ENCODE measurements around the gene ATP2B1. TPM values are rescaled to one million over a fixed set of nuclear protein-coding genes. Genes with fewer than 3 reads are reported as not detected.
"Not testable (repeated sequence)": the region's sequence is repeated elsewhere in the genome, so short reads cannot be mapped to it uniquely, and the experiment has no call there.

Gene ATP2B1
- total RNA-seq, 1 donor from 2014 or later, result 19.5 TPM

DNA sequence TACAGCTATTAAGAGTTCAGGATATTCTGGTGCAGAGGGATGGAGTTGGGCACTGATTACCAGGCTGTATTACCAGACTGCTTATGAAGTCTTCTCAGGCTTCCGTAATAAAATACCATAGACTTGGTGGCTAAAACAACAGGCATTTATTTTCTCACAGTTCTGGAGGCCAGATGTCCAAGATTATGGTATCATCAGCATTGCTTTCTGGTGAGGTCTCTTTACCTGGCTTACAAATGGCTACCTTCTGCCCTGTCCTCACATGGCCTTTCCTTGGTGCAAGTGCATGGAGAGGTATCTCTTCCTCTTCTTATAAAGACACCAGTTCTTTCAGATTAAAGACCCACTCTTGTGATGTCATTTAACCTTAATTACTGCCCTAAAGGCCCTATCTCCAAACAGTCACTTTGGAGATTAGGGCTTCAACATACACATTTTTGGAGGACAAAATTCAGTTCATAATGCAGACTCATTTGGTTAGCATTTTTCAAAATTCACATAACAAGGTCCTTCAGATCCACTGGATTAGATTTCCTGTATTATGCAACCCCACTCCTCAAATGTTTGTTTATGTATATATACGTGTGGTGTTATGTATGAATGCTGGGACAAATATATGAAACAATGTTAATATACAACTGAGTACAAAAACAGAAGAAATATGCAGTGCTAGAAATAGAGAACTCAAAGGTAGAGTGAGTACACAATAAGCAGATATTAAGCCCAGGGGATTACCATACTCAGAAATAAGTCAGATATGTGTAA lies 9.3 kb upstream of the ATP2B1 start:
- intact Hi-C loops (cut with micrococcal nuclease), result no loop called here

DNA sequence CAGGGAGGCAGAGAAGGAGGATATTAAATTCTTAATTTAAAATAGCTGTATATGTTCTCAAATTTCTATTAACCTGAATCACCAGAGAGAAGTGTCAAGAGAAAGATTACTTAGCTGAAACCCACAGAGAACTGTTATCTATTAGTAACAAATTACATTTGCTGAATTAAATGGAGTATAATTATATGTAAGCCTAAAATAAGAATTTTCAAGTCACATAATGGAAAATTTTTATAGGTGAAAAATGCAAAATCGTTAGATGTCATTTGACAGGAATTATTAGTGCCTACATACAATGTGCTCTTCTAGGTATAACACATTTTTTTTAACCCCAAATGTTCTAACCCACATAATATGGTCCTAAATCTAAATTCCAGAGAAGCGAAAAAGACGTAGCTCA lies 4.1 kb upstream of the ATP2B1 start:
- intact Hi-C loops (cut with micrococcal nuclease), result no loop called here

- intact Hi-C loops (cut with micrococcal nuclease), result loop anchor here (1.0 to 2.0 kb wide), 2 partner anchors 169 to 384 kb away; no protein-coding TSS in a partner anchor
Measured at GRCh38 chr12:89710873-89711750, 2.5 kb upstream of the ATP2B1 start.

DNA sequence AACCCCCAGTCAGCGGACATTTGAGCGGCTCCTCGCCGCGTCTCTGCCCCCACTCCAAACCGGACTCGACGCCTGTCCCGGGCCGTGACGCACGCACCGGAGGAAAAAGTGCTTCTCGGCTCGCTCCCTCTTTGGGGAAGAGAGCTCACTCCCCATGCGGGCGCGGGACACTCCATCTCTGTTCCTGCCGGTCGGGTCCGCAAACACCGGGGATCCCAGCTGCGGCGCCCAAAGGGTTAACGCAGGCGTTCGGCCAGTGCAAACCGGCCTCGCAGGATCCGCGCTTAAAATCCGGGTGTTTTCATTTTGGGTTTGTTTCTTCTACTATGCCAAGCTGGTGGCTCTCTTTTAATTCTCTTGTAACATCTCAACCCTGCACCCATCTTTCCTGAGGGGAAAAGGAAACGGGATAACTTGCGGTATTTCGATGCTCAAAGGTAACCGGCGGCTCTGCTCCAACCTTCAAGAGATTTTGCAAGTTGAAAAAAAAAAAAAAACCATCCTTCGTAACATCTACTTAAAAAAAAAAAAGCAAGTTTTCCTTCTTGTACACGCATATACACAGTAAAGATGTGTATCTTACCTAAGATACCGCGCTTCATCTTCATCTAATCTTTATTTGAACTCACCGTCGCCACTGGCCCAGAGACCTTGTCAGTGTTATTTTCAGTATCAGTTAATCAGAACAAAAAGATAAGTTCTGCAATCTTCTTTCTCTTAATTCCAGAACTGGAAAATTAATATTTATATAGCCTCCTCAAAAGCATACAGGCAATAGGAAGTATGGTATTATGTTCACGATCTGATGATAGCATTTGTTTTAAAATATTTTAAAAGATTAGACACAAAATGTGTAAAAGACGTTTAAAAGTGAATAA lies 1.6 kb upstream of the ATP2B1 start:
- intact Hi-C loops (cut with micrococcal nuclease), result loop anchor here (1.0 to 5.0 kb wide), 13 partner anchors 46 to 693 kb away; partner anchors contain the start of gene POC1B

DNA sequence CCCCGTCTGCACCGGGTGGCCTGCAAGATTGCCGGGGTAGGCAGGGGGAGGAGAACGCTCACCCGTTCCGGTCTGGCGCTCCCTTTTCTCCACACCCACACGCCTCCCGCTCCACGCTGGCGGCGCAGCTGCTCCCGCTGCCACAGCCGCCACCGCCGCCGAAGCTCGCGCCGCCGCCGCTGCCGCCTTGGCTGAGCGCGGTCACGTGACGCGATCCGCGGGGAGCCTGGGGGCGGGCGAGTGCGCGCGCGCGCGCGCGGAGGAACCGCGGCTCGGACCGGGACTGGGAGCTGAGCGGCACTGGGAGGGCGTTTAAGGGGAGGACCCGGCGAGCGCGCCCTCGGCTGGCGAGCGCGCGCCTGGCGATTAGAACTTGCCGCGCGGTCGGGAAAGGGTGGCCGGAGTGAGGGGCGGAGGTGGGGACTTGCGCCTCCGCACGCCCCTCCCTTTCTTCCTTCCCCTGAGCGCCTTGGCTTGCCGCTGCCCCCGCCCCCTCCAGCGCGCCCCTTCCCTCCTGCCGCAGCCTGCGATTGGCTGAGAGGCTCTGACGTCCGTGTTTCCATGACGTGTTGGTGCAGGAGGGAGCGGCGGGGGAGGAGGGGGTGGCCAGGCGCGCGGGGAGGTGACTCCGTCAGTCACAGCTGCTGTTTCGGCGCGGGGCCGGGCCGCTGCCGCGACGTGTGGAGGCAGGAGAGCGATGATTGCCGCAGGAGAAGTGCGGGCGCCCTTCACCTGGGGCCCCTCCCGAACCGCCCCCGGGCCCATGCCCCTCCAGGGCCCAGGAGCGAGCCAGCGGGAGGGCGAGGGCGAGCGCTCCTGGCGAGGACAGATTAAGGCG lies 738 bp upstream of the ATP2B1 start:
- intact Hi-C loops (cut with micrococcal nuclease), result loop anchor here (1.0 to 5.0 kb wide), 11 partner anchors 47 to 692 kb away; partner anchors contain the start of gene POC1B

GRCh38 chr12:89707703-89708564 lies 704 bp downstream of the ATP2B1 start:
- intact Hi-C loops (cut with micrococcal nuclease), result loop anchor here (1.0 to 5.0 kb wide), 8 partner anchors 165 to 1673 kb away; partner anchors contain the start of genes CEP290 and TMTC3

GRCh38 chr12:89706986-89707702 lies 1.5 kb downstream of the ATP2B1 start:
- intact Hi-C loops (cut with micrococcal nuclease), result loop anchor here (2.0 to 5.0 kb wide), 5 partner anchors 164 to 1672 kb away; a partner anchor contains a TSS

DNA sequence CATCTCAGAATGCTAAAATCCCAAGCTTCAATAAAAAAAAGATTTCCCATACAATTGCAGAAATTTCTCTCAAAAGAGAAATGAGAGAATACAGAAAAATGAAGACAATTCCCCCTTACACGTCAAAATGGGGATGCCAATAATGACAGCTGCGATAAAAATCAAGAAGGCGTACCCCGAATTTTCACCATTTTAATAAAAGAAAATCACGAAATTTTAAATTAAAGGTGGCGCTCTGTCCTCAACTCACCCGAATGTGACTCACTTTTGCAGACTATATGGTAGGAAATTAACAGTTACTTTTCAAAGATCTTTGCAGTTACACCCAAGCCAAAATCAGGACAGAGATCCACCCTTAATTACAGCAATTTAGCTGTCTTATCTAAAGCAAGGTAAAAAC lies 2.1 kb downstream of the ATP2B1 start:
- intact Hi-C loops (cut with micrococcal nuclease), result loop anchor here (2.0 to 5.0 kb wide), 5 partner anchors 164 to 1672 kb away; a partner anchor contains a TSS

- intact Hi-C loops (cut with micrococcal nuclease), result no loop called here
Measured at GRCh38 chr12:89704457-89704856, 4.2 kb downstream of the ATP2B1 start.

DNA sequence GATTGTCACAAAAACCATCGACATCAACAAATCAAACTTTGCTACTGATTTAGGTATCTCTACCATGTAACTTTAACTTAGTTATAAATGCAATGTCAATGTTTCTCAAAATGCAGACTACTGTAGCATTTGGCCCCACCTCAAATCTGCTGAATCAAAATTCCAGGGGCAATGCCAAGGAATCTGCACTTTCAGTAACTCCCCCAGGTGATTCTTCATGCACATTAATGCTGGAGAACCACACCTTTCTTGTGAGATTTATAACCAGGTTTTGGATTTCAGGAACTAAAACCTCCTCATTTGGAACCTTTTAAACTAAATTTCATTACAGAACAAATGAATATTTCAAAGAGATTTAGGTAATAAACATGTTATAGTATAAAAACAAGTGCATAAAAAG lies 4.9 kb downstream of the ATP2B1 start:
- intact Hi-C loops (cut with micrococcal nuclease), result no loop called here

DNA sequence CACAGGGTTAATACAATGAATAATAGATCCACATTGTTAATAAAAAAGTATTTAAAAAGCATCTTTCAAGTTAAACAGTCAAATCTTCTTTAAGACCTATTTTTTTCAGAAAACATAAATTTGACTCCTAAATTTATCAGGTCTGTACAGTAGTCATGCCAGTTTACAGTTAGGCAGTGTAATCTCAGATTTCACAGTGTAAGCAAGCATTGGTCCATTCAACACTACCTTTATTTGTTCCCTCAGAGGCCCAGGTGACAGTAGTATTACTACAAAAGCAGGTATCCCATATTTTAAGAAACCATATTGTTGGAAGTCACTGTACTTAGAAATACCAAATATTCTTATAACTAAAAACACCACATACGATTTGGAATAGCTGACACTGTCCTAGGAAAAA lies 6.1 kb downstream of the ATP2B1 start:
- intact Hi-C loops (cut with micrococcal nuclease), result no loop called here

DNA sequence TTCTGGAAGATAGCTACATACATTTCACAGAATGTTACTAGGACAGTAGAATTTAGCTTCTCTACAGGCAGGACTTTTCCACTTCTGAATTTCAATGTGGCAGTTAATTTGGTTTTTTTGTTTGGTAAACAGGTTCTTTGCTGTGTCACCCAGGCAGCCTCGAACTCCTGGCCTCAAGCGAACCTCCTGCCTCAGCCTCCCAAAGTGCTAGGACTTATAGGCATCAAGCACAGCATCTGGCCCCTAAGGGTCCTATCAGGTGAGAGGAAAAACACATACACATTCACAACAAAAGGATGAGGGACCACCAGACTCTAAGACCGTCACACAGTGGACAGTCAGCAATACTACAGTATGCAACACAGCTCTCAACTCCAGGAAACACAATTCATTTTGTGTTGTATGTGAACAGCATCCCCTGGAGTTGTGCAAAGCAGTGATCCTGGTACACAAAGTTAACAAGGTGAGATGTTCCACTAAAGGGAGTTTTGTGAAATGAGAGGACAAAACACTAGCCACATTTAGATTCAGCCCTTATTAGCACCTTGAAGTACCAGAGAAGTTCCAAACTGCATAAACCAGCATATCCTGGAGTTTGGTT lies 6.9 kb downstream of the ATP2B1 start:
- intact Hi-C loops (cut with micrococcal nuclease), result no loop called here

GRCh38 chr12:89700191-89700810 lies 8.3 kb downstream of the ATP2B1 start:
- intact Hi-C loops (cut with micrococcal nuclease), result no loop called here

DNA sequence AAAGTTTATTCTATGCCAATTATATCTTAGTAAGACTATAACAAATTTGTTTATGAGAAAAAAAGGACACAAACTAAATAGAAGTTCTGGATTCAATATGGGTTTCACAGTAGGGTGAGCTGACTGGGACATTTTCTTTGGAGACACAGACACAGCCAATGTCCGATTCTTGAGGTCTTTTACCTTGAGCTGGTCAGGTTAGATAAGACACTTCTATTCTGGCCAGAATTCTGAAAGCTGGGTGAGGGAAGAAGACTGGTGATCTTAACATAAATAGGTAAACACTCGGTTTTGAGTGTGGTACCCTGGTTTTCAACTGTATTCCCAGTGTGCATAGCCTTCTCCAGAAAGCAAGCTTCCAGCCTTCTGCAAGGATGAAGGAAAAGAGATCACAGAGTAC lies 10.0 kb downstream of the ATP2B1 start:
- intact Hi-C loops (cut with micrococcal nuclease), result no loop called here

GRCh38 chr12:89697728-89698127 lies 10.9 kb downstream of the ATP2B1 start:
- intact Hi-C loops (cut with micrococcal nuclease), result not testable (repeated sequence)

GRCh38 chr12:89697296-89697695 lies 11.3 kb downstream of the ATP2B1 start:
- intact Hi-C loops (cut with micrococcal nuclease), result no loop called here

GRCh38 chr12:89695830-89696229 lies 12.8 kb downstream of the ATP2B1 start:
- intact Hi-C loops (cut with micrococcal nuclease), result no loop called here

GRCh38 chr12:89695100-89695499 lies 13.5 kb downstream of the ATP2B1 start:
- intact Hi-C loops (cut with micrococcal nuclease), result no loop called here
